Measurements from ENCODE around the gene OST4.

Gene OST4

GRCh38 chr2:27053321-27053720 is 18.1 kb downstream of the OST4 start:
- DNase-seq (no peak), ATAC-seq (no peak)

DNA sequence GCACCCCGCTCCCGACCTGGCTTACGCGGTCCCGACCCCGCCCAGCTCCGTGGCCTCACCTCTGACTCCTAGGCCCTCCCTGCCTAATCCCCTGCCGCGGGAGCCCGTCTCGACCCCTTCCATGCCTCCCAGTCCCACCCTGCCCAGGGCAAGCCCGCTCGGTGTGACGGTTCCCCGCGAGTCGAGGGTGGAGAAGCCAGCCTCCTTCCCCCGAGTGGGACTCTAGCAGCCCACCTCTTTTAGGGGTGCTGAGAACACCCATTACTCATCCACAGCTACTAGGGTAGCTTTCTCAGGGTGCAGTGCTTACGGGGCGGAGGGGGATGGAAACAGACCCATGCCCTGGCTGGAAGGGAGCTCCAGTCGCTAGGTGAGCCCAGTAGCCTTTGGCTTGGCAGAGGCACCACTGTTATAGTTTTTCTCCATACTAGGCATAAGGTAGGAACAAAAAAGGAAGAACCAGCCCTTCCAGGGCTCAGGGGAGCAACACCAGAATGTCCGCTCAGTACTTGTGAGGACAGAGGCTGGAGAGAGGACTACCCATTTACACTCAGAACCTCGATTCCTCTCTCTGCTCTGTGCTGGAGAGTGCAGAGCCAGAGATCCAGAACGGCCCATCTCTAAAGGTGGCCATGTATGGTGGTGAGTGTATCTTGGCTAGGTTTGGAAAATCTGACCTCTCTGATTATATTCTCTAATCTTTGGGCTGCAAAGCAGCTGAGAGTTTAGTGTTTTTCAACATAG is 19.4 kb downstream of the OST4 start:
- ATAC-seq (no peak), DNase-seq (no peak)

- DNase-seq (peak; percentile 93), ATAC-seq (peak; percentile 78)
Measured at GRCh38 chr2:27050996-27051901, 20.2 kb downstream of the OST4 start, which contains the start of gene AGBL5. Gene AGBL5, plus strand, starts transcription at chr2:27051668. Its CDS starts 1,291 bp downstream, at chr2:27052959.

DNA sequence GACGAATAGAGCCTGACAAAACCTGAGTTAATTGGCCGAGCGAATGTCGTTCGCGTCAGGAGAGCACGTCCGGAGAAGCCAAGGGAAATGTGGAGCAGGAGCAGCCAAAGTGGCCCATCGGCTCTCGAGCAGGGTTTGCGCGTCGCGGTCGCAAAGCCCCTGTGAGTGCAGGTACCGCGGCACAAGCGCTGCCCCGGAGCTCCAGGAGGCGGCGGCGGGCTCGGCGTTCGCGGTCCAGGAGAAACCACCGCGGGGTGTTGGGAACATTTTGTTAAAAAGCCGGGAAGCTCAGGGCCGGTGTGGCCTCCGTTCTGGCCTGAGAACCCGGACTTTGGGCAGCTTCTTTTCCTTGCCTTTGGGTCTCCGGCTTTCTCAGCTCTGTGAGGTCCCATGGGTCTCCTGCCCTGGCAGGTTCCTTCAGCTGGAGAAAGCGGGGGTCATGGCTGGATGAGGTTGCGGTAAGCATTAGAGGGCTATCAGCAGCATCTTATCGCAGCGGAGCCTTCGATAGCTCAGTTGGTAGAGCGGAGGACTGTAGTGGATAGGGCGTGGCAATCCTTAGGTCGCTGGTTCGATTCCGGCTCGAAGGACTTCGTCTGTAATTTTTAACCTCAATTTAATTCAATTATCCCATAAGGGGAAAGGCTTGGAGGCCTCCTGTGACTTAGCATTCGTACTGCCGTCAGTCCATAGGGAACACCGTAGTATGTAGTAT is 21.0 kb downstream of the OST4 start:
- DNase-seq (peak; percentile 85), ATAC-seq (peak; percentile 78)

DNA sequence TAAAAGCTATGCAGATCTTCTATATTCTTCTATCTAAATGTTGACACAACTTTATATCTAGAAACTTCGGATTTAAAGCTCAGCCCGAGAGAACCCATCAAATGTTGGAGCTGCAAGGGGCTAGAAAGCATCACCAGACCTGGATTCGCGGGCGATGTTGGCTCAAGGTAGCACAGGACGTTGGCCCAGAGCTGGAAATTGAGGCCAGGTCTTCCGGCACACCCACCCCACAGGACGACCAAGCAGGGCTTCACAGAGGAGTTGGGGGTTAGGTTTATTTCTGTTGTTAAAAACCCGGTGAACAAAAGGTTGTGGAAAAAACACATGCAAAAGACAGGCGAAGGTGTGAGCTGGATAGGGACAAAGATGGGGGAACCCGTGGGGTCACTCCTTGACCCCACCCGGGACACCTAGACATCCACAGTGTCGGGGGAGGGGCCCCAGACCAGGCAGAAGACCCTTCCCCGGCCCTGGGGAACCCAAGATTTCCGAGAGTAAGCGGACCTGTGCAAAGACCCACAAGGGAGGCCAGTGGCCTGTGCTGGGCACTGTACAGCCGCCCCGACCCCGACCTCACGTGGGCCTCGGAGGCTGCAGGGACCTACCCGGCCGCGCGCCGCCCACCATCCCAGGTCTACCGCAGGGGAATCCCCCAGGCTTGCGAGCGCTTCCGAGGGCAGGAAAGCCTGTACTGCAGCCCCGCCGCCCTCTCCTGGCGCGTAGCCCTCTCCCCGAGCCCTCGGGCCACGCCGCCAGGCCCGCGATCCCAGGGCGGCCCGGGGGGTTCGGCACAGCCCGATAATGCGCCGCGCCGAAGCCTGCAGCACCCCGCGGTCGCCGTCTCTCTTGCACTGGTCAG is 21.8 kb downstream of the OST4 start:
- peak; percentile 31 for ATAC-seq
- DNase-seq = peak; percentile 84

DNA sequence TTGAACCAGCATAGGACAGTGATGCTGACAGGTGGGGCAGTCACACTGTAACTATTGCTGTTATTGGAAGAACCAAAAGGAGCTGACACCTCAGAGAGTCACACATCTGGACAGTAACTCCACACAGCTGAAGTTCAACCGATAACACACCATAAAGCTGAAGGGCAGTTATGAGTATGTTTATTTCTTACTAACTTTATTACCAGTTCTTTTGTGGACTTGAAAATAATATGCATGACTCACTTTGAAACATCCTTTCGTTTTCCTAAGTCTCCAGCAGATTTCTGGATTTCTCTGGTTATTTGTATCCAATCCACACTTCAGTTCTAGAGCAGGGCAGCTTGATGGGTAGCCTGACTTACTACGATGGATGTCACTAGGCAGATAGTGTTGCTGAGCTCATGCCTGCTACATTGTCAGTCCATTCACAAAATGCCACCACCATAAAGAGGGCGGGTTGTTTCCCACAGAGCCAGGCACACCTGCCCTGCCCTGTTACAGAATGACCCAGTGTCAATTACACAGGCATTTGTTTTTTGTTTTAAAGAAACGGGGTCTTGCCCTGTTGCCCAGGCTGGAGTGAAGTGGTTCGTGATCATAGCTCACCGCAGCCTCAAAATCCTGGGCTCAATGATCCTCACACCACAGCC is 28.3 kb downstream of the OST4 start:
- DNase-seq (no peak), ATAC-seq (no peak)

GRCh38 chr2:27042159-27042661 is 29.2 kb downstream of the OST4 start:
- DNase-seq (no peak), ATAC-seq (no peak)

GRCh38 chr2:27041752-27042151 is 29.7 kb downstream of the OST4 start:
- no peak for ATAC-seq

GRCh38 chr2:27040282-27040681 is 31.2 kb downstream of the OST4 start:
- no peak for DNase-seq
- ATAC-seq = no peak

More at GRCh38 chr2:27041752-27042151, 29.7 kb downstream of the OST4 start:
- DNase-seq = no peak

GRCh38 chr2:27039871-27040270 is 31.6 kb downstream of the OST4 start:
- no peak for ATAC-seq
- DNase-seq = no peak

- DNase-seq (no peak), ATAC-seq (no peak)
Measured at GRCh38 chr2:27039426-27039825, 32.0 kb downstream of the OST4 start.

- ATAC-seq (no peak), DNase-seq (no peak)
Measured at GRCh38 chr2:27038631-27039339, 32.7 kb downstream of the OST4 start.

GRCh38 chr2:27038012-27038411 is 33.4 kb downstream of the OST4 start:
- DNase-seq (no peak), ATAC-seq (no peak)

- DNase-seq (no peak), ATAC-seq (no peak)
Measured at GRCh38 chr2:27033253-27033852, 38.1 kb downstream of the OST4 start.

DNA sequence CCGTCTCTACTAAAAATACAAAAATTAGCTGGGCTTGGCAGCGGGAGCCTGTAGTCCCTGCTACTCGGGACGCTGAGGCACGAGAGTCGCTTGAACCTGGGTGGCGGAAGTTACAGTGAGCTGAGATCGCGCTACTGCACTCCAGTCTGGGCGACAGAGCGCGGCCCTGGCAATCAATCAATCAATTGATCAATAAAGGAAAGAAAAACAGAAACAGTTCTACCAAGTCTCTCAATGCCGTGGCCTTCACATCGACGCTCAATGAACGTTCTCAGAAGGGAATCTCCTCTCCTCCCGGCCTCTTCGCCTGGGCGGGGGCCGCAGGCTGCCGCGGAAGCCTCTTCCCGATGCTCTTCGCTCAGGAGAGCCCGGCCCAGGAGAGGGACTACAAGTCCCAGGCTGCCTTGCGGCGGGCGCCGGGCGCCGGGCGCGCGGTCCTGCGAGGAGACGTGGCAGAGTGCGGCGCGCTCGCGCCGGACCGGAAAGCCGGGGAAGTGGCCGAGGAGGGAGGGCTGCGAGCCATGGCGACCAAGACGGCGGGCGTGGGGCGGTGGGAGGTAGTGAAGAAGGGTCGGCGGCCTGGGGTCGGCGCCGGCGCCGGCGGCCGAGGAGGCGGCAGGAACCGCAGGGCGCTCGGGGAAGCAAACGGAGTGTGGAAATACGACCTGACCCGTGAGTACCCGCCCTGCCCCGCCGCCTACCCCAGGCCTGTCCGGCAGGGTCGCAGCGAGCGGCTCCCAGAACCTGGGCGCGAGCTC is 38.8 kb downstream of the OST4 start, which contains the start of gene TMEM214:
TMEM214 (plus strand) TSS at position 471 of the 758 bp plus-strand sequence; CDS start at position 522, 51 bp downstream.
- peak; percentile 88 for DNase-seq
- ATAC-seq = peak; percentile 97

DNA sequence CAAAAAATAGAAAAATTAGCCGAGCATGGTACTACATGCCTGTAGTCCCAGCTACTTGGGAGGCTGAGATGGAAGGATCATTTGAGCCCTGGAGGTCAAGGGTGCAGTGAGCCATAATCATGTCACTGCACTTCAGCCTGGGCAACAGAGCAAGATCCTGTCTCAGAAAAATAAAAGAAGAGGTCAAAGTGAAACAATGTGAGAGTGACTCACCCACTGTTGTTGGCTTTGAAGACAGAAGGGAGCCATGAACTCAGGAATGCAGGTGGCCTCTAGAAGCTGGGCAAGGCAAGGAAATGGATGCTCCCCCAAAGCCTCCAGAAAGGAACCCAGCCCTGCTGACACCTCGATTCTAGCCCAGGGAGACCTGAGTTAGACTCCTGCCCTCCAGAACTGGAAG is 42.4 kb downstream of the OST4 start:
- no peak for DNase-seq
- ATAC-seq = no peak

DNA sequence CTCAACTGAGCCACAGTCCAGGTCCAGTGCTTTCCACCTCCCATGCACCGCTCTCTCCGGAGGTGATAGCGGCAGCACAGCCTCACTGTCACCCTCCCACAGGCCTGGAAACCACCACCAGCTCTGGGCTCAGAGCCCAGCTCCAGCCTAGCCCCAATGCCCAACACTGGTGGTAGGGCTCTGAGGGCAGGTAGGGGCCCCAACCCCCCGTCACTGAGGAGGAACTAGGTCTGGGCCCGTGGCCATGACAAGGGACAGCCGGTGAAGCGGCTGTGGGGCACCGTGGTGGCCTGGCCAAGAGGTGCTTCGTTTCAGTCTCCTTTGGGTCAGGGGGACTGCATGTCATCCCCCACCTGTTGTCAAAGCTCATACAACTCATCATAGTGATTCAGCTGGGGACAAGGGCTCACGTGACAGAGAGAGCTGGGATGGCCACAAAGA is 44.2 kb downstream of the OST4 start:
- no peak for DNase-seq
- ATAC-seq = no peak
